B cell (primary cell): ENCODE results near the gene AP5S1.

Experiments used
- CTCF ChIP-seq: fragments of 200-600 bp; IDR thresholded peaks from one replicate; pipeline ENCODE4 v1.8.0; 2022; ENCODE audit warnings: antibody characterized with exemption, mild to moderate bottlenecking
- EZH2 ChIP-seq: IDR thresholded peaks from 2 replicates; pipeline ENCODE4 v1.6.1; 2012; ENCODE audit warnings: borderline replicate concordance, low read depth, mild to moderate bottlenecking, moderate library complexity, low read length; ENCODE audit not compliant: insufficient read depth, poor library complexity, severe bottlenecking

- TF ChIP-seq CTCF (no peak), EZH2 (no peak)
Measured at GRCh38 chr20:3798373-3798768, 22.0 kb upstream of the AP5S1 start.
